K562 (cell line): ENCODE data around the gene FASN.

Experiments used
- CTCF ChIP-seq, 3 experiments: IDR thresholded peaks in 2 of 3; conservative IDR thresholded peaks in 1 of 3; 2 replicates each; pipeline ENCODE4 v1.5.1; 2011 to 2012; ENCODE audit warnings: low read length in 3 of 3, mild to moderate bottlenecking in 3 of 3, control low read depth in 2 of 3, improper control_type of control experiment in 1 of 3, inconsistent platforms in 1 of 3, low read depth in 1 of 3, mixed read lengths in 1 of 3, moderate library complexity in 1 of 3; ENCODE audit not compliant: insufficient read depth in 2 of 3
- DLX4 ChIP-seq: fragments of 250-450 bp; sonication (Bioruptor Pico); IDR thresholded peaks from 2 replicates; pipeline ENCODE4 v1.6.1; 2021; ENCODE audit warnings: mild to moderate bottlenecking
- FOXM1 ChIP-seq, 2 experiments: fragments of 450-650 bp in 1 of 2; sonication (generic) in 1 of 2; formaldehyde crosslinking in 1 of 2; IDR thresholded peaks; 2 replicates each; pipeline versions ENCODE4 v1.6.1 to v1.9.0; 2017 to 2022; ENCODE audit warnings: low read depth in 2 of 2, mild to moderate bottlenecking in 2 of 2, missing genetic modification reagents in 1 of 2, moderate library complexity in 1 of 2
- MAZ ChIP-seq, 2 experiments: fragments of 450-650 bp in 1 of 2; sonication (generic) in 1 of 2; formaldehyde crosslinking; IDR thresholded peaks in 1 of 2; conservative IDR thresholded peaks in 1 of 2; 2 replicates each; pipeline versions ENCODE4 v1.4.0 to v1.5.0; 2020; ENCODE audit warnings: mild to moderate bottlenecking in 1 of 2, missing genetic modification reagents in 1 of 2
- ZNF197 ChIP-seq: fragments of 200-800 bp; sonication (Bioruptor generic); IDR thresholded peaks from 2 replicates; pipeline ENCODE4 v1.6.1; 2016; ENCODE audit warnings: low read depth, missing genetic modification characterization, missing compliant biosample characterization
- ZNF274 ChIP-seq: IDR thresholded peaks from 2 replicates; pipeline ENCODE4 v1.6.1; 2011; ENCODE audit warnings: low read depth, mild to moderate bottlenecking, low read length, moderate library complexity, borderline replicate concordance
- TF ChIP-seq, protein P1 (sequence below), 2 experiments: fragments of 450-650 bp; conservative IDR thresholded peaks; 2 replicates each; pipeline ENCODE4 v1.6.1; 2017; ENCODE audit warnings: mild to moderate bottlenecking in 2 of 2, moderate library complexity in 2 of 2
- TF ChIP-seq, protein P2 (sequence below): fragments of 450-650 bp; IDR thresholded peaks from 2 replicates; pipeline ENCODE4 v1.6.1; 2016; ENCODE audit warnings: borderline replicate concordance
- TF ChIP-seq, protein P3 (sequence below): fragments of 150-350 bp; conservative IDR thresholded peaks from 2 replicates; pipeline ENCODE4 v1.6.1; 2014; ENCODE audit warnings: low read length

DNA sequence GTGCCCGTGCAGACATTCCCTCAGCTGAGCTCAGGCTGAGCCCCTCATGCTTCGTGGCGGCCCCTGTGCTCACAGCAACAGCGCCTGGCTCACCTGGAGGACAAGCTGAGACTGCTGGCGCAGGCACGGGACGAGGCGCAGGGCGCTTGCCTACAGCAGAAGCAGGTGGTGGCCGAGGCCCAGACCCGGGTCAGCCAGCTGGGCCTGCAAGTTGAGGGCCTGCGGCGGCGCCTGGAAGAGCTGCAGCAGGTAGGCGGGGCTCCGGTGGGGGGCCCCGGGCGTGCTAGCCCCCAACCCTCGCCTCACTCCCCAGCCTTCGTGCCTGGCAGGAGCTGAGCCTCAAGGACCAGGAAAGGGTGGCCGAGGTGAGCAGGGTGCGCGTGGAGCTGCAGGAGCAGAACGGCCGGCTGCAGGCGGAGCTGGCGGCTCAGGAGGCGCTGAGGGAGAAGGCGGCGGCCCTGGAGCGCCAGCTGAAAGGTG is 68.0 kb downstream of the FASN start:
- TF ChIP-seq FOXM1 (IDR thresholded peaks at IDR 0.05; ENCODE audit: low read depth) (no peak), FOXM1 (CRISPR knock-in tag; IDR thresholded peaks at IDR 0.05; ENCODE audit: low read depth) (no peak), ZNF197 (CRISPR knock-in tag) (no peak), DLX4 (CRISPR knock-in tag) (no peak), ZNF274 (no peak), CTCF (IDR thresholded peaks at IDR 0.05 in 2 of 3, conservative IDR thresholded peaks at IDR 0.05 in 1 of 3; ENCODE audit: insufficient read depth in 2 of 3, low read depth in 1 of 3, low read length in 3 of 3) (no peak), MAZ (CRISPR knock-in tag; conservative IDR thresholded peaks at IDR 0.05 in 1 of 2, IDR thresholded peaks at IDR 0.05 in 1 of 2) (no peak)
- TF ChIP-seq, protein P1, sequence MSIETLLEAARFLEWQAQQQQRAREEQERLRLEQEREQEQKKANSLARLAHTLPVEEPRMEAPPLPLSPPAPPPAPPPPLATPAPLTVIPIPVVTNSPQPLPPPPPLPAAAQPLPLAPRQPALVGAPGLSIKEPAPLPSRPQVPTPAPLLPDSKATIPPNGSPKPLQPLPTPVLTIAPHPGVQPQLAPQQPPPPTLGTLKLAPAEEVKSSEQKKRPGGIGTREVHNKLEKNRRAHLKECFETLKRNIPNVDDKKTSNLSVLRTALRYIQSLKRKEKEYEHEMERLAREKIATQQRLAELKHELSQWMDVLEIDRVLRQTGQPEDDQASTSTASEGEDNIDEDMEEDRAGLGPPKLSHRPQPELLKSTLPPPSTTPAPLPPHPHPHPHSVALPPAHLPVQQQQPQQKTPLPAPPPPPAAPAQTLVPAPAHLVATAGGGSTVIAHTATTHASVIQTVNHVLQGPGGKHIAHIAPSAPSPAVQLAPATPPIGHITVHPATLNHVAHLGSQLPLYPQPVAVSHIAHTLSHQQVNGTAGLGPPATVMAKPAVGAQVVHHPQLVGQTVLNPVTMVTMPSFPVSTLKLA (conservative IDR thresholded peaks at IDR 0.05): no peak
- TF ChIP-seq, protein P2, sequence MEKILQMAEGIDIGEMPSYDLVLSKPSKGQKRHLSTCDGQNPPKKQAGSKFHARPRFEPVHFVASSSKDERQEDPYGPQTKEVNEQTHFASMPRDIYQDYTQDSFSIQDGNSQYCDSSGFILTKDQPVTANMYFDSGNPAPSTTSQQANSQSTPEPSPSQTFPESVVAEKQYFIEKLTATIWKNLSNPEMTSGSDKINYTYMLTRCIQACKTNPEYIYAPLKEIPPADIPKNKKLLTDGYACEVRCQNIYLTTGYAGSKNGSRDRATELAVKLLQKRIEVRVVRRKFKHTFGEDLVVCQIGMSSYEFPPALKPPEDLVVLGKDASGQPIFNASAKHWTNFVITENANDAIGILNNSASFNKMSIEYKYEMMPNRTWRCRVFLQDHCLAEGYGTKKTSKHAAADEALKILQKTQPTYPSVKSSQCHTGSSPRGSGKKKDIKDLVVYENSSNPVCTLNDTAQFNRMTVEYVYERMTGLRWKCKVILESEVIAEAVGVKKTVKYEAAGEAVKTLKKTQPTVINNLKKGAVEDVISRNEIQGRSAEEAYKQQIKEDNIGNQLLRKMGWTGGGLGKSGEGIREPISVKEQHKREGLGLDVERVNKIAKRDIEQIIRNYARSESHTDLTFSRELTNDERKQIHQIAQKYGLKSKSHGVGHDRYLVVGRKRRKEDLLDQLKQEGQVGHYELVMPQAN: no peak
- TF ChIP-seq, protein P3, sequence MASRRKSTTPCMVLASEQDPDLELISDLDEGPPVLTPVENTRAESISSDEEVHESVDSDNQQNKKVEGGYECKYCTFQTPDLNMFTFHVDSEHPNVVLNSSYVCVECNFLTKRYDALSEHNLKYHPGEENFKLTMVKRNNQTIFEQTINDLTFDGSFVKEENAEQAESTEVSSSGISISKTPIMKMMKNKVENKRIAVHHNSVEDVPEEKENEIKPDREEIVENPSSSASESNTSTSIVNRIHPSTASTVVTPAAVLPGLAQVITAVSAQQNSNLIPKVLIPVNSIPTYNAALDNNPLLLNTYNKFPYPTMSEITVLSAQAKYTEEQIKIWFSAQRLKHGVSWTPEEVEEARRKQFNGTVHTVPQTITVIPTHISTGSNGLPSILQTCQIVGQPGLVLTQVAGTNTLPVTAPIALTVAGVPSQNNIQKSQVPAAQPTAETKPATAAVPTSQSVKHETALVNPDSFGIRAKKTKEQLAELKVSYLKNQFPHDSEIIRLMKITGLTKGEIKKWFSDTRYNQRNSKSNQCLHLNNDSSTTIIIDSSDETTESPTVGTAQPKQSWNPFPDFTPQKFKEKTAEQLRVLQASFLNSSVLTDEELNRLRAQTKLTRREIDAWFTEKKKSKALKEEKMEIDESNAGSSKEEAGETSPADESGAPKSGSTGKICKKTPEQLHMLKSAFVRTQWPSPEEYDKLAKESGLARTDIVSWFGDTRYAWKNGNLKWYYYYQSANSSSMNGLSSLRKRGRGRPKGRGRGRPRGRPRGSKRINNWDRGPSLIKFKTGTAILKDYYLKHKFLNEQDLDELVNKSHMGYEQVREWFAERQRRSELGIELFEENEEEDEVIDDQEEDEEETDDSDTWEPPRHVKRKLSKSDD: no peak
